Esophagus muscularis mucosa (tissue), 4 donors: ENCODE measurements around the gene TEX52. TPM values are rescaled to one million over a fixed set of nuclear protein-coding genes. Genes with fewer than 3 reads are reported as not detected.

ENCODE experiments used
- DNase-seq: peaks from one replicate; pipeline ENCODE4 v3.0.0-alpha.2; 2017; ENCODE audit errors: extremely low spot score
- H3K27ac ChIP-seq, 4 donors: fragments of 200-600 bp; sonication (generic); replicated peaks in 1 of 4; 1 replicate in 3 of 4; 2 replicates in 1 of 4; pipeline ENCODE4 v1.5.1; 2016 to 2019; ENCODE audit warnings: mild to moderate bottlenecking in 1 of 4
- H3K27me3 ChIP-seq, 4 donors: fragments of 200-600 bp; sonication (generic); one replicate each; pipeline versions ENCODE4 v1.5.1 to v1.6.0; 2016 to 2019
- H3K36me3 ChIP-seq, 4 donors: fragments of 200-600 bp; sonication (generic); one replicate each; pipeline ENCODE4 v1.5.1; 2016 to 2019
- H3K4me1 ChIP-seq, 4 donors: fragments of 200-600 bp; sonication (generic); one replicate each; pipeline ENCODE4 v1.5.1; 2016 to 2019
- H3K4me3 ChIP-seq, 4 donors: fragments of 200-600 bp; sonication (generic); 1 replicate in 2 of 4; 2 replicates in 2 of 4; pipeline ENCODE4 v1.5.1; 2016 to 2019; ENCODE audit warnings: mild to moderate bottlenecking in 4 of 4, moderate library complexity in 1 of 4
- H3K9me3 ChIP-seq, 4 donors: fragments of 200-600 bp; sonication (generic); 1 replicate in 3 of 4; 2 replicates in 1 of 4; pipeline ENCODE4 v1.5.1; 2016 to 2019
- EP300 ChIP-seq: sonication (generic); formaldehyde crosslinking; IDR thresholded peaks from one replicate; pipeline ENCODE4 v1.6.1; 2017; ENCODE audit warnings: antibody characterized with exemption
- POLR2A ChIP-seq: fragments of 450-650 bp; IDR thresholded peaks from one replicate; pipeline ENCODE4 v1.6.1; 2017; ENCODE audit warnings: antibody characterized with exemption, moderate library complexity, mild to moderate bottlenecking, low read depth
- POLR2AphosphoS5 ChIP-seq, 2 donors: sonication (generic); formaldehyde crosslinking; IDR thresholded peaks; one replicate each; pipeline ENCODE4 v1.6.1; 2017; ENCODE audit warnings: antibody characterized with exemption in 2 of 2
- WGBS: methylation state at CpG from one replicate; pipeline ENCODE4 v1.1.5; 2018; 5-methylcytosine and 5-hydroxymethylcytosine counted together
- intact Hi-C: fragments of 100-400 bp; cut with DNase I; formaldehyde crosslinking; loops from one replicate; pipeline ENCODE4 v1.15.1; 2023
- total RNA-seq, 4 donors: library from RNA; depleted of rRNA; stranded (reverse); fragments of >200 nt; gene quantifications; one replicate each; pipeline versions ENCODE4 v1.1.0 to v1.2.1, GENCODE V29; 2016
- TF ChIP-seq, protein P1 (sequence below), 3 experiments: fragments of 200-600 bp in 2 of 3; fragments of 450-650 bp in 1 of 3; sonication (generic) in 2 of 3; IDR thresholded peaks; one replicate each; pipeline ENCODE4 v1.5.1; 2017 to 2019; ENCODE audit warnings: antibody characterized with exemption in 3 of 3, mild to moderate bottlenecking in 2 of 3, moderate library complexity in 1 of 3

TEX52 gene
- total RNA-seq, 4 donors from 2014 or later: not detected

GRCh38 chr12:2832550-2833127 is 24.2 kb downstream of the TEX52 start:
- Histone ChIP-seq H3K36me3 (peaks cover 4 to 35% (median 32%) of the 10 kb centered on the region in 4 donors), H3K9me3 (no peaks in the 10 kb centered on the region), H3K27me3 (peaks cover 0 to 24% (median 0%) of the 10 kb centered on the region in 4 donors), H3K4me1 (peaks cover 5 to 24% (median 17%) of the 10 kb centered on the region in 4 donors), H3K4me3 (no peak overlapping the region), H3K27ac (no peak overlapping the region)
- intact Hi-C loops: no loop called here
- 72% methylated on average over 5 of the region's 6 CpGs for WGBS
- no peak for TF ChIP-seq EP300
- no peak for TF ChIP-seq POLR2AphosphoS5 (IDR thresholded peaks at IDR 0.05)
- TF ChIP-seq, protein P1, sequence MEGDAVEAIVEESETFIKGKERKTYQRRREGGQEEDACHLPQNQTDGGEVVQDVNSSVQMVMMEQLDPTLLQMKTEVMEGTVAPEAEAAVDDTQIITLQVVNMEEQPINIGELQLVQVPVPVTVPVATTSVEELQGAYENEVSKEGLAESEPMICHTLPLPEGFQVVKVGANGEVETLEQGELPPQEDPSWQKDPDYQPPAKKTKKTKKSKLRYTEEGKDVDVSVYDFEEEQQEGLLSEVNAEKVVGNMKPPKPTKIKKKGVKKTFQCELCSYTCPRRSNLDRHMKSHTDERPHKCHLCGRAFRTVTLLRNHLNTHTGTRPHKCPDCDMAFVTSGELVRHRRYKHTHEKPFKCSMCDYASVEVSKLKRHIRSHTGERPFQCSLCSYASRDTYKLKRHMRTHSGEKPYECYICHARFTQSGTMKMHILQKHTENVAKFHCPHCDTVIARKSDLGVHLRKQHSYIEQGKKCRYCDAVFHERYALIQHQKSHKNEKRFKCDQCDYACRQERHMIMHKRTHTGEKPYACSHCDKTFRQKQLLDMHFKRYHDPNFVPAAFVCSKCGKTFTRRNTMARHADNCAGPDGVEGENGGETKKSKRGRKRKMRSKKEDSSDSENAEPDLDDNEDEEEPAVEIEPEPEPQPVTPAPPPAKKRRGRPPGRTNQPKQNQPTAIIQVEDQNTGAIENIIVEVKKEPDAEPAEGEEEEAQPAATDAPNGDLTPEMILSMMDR (IDR thresholded peaks at IDR 0.05): no peak
- no peak for TF ChIP-seq POLR2A
- no peak for DNase-seq

DNA sequence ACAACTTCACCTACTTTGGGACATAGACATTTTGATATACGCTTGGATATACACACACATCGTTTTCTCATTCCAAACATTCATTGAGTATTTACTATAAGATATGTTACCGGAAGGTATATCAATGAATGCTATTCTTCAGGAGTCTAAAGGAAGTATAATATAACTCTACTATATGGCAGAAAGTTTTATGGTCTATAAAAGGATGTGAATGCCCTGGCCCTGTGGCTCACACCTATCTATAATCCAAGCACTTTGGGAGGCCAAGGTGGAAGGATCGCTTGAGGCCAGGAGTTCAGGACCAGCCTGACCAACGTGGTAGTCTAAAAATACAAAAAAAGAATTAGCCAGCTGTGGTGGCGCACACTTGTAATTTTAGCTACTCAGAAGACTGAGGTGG is 27.6 kb downstream of the TEX52 start:
- H3K36me3 ChIP-seq: peaks cover 23 to 69% (median 65%) of the 10 kb centered on the region in 4 donors

GRCh38 chr12:2826721-2827515 is 29.9 kb downstream of the TEX52 start:
- no peaks in the 10 kb centered on the region for H3K4me1 ChIP-seq
- H3K4me3 ChIP-seq: no peak overlapping the region
- H3K27ac ChIP-seq: no peak overlapping the region
- DNase-seq: no peak
- H3K27me3 ChIP-seq: no peaks in the 10 kb centered on the region
- H3K9me3 ChIP-seq: no peaks in the 10 kb centered on the region
- TF ChIP-seq POLR2AphosphoS5 (IDR thresholded peaks at IDR 0.05) (no peak), POLR2A (no peak), EP300 (no peak)
- TF ChIP-seq, protein P1 (IDR thresholded peaks at IDR 0.05): no peak
- intact Hi-C loops: no loop called here
- peaks cover 45 to 92% (median 87%) of the 10 kb centered on the region in 4 donors for H3K36me3 ChIP-seq
- WGBS: 90% methylated on average over 14 of the region's 14 CpGs

More for the DNA sequence above, 27.6 kb downstream of the TEX52 start:
- Histone ChIP-seq H3K27ac (no peak overlapping the region), H3K4me3 (no peak overlapping the region), H3K4me1 (peaks cover 0 to 7% (median 4%) of the 10 kb centered on the region in 4 donors), H3K9me3 (no peaks in the 10 kb centered on the region), H3K27me3 (peaks cover 0 to 7% (median 0%) of the 10 kb centered on the region in 4 donors)
- no peak for DNase-seq
- TF ChIP-seq POLR2AphosphoS5 (IDR thresholded peaks at IDR 0.05) (no peak), EP300 (no peak)
- intact Hi-C loops: no loop called here
- 96% methylated on average over 6 of the region's 6 CpGs for WGBS

DNA sequence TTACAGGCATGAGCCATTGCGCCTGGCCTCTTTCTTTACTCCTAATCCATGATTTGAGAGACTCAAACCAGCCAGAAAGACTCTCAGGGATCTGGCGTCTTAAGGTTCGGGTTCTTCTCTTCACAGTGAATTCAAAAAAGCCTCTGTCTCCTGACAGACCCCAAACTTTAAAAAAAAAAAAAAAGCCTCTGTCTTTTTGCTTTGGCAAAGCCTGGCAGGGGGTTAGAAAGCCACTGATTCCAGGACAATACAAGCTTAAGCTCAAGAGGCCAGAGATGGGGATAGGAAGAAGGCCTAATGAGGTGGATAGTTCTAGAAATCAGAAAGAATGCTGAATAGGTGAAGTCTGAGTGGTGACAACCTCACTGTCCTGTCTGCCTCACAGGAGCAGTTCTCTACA is 30.8 kb downstream of the TEX52 start:
- DNase-seq: no peak
- H3K36me3 ChIP-seq: peaks cover 54 to 100% (median 91%) of the 10 kb centered on the region in 4 donors
- 89% methylated on average over 3 of the region's 3 CpGs for whole genome bisulfite sequencing

GRCh38 chr12:2825132-2825531 is 31.7 kb downstream of the TEX52 start:
- no peak for TF ChIP-seq POLR2A
- TF ChIP-seq, protein P1 (IDR thresholded peaks at IDR 0.05): no peak
- no peak for TF ChIP-seq POLR2AphosphoS5 (IDR thresholded peaks at IDR 0.05)
- TF ChIP-seq EP300: no peak
- 84% methylated on average over 4 of the region's 4 CpGs for whole genome bisulfite sequencing
- peaks cover 60 to 100% (median 92%) of the 10 kb centered on the region in 4 donors for H3K36me3 ChIP-seq

More for the DNA sequence above, 30.8 kb downstream of the TEX52 start:
- H3K27me3 ChIP-seq: no peaks in the 10 kb centered on the region
- H3K9me3 ChIP-seq: no peaks in the 10 kb centered on the region
- intact Hi-C loops: no loop called here
- H3K4me1 ChIP-seq: no peaks in the 10 kb centered on the region
- no peak for TF ChIP-seq POLR2AphosphoS5 (IDR thresholded peaks at IDR 0.05)
- no peak for TF ChIP-seq POLR2A
- TF ChIP-seq, protein P1 (IDR thresholded peaks at IDR 0.05): no peak
- no peak for TF ChIP-seq EP300
- no peak overlapping the region for H3K4me3 ChIP-seq
- H3K27ac ChIP-seq: no peak overlapping the region

More at GRCh38 chr12:2825132-2825531, 31.7 kb downstream of the TEX52 start:
- Histone ChIP-seq H3K27ac (no peak overlapping the region), H3K4me1 (no peaks in the 10 kb centered on the region), H3K27me3 (no peaks in the 10 kb centered on the region), H3K4me3 (no peak overlapping the region), H3K9me3 (no peaks in the 10 kb centered on the region)
- intact Hi-C loops: no loop called here
- DNase-seq: no peak
